SJCRH30 (cell line): ENCODE results near the gene DCPS. TPM values are rescaled to one million over a fixed set of nuclear protein-coding genes. Genes with fewer than 3 reads are reported as not detected.
"Not testable (repeated sequence)": the region's sequence is repeated elsewhere in the genome, so short reads cannot be mapped to it uniquely, and the experiment has no call there.

Source experiments
- DNase-seq, 2 experiments: peaks; one replicate each; pipeline ENCODE4 v3.0.0-alpha.2; 2015 to 2020
- H3K27ac ChIP-seq: fragments of 250-450 bp; sonication (Bioruptor Pico); 2 replicates; pipeline ENCODE4 v1.5.1; 2020; ENCODE audit warnings: mild to moderate bottlenecking, moderate library complexity
- H3K27me3 ChIP-seq: fragments of 250-450 bp; sonication (Bioruptor Pico); 2 replicates; pipeline ENCODE4 v1.5.1; 2020; ENCODE audit warnings: mild to moderate bottlenecking, moderate library complexity
- H3K36me3 ChIP-seq: fragments of 250-450 bp; sonication (Bioruptor Pico); 2 replicates; pipeline ENCODE4 v1.5.1; 2020; ENCODE audit warnings: mild to moderate bottlenecking, moderate library complexity
- H3K4me1 ChIP-seq: fragments of 250-450 bp; sonication (Bioruptor Pico); 2 replicates; pipeline ENCODE4 v1.5.1; 2020; ENCODE audit warnings: mild to moderate bottlenecking, moderate library complexity
- H3K4me3 ChIP-seq: fragments of 250-450 bp; sonication (Bioruptor Pico); 2 replicates; pipeline ENCODE4 v1.5.1; 2020; ENCODE audit warnings: mild to moderate bottlenecking, moderate library complexity
- H3K9me3 ChIP-seq: fragments of 250-450 bp; sonication (Bioruptor Pico); replicated peaks from 2 replicates; pipeline ENCODE4 v1.5.1; 2020; ENCODE audit warnings: mild to moderate bottlenecking, moderate library complexity
- total RNA-seq: library from RNA; depleted of rRNA; stranded (reverse); fragments of >200 nt; shearing (Covaris generic); gene quantifications from 2 replicates; pipeline ENCODE4 v1.2.3, GENCODE V29; 2014

Gene DCPS
- total RNA-seq, 1 experiment from 2014 or later = 21.3 TPM

DNA sequence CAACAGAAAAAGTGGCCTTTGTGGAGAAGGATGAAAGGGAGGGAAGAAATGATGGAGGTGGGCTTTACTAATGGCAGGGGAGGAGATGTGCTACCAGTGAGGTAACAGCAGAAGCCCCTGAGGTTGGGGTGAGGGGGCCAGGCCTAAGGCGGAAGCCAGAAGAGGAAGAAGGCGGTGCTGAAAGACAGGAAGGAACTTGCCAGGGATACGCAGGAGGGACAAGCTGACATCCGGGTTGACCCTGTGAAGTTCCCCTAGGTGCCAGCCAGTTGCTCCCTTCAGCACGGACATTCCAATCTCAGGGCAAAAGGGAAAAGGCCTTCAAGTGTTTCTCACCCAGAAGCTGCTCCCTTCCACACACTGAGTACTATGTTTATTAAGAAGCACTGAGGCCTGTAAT lies 23.3 kb upstream of the DCPS start:
- Histone ChIP-seq H3K36me3 (no peaks in the 10 kb centered on the region; the same call in 1 of the 2 replicates), H3K27ac (no peak overlapping the region), H3K9me3 (no peaks in the 10 kb centered on the region), H3K4me1 (no peaks in the 10 kb centered on the region), H3K4me3 (no peak overlapping the region), H3K27me3 (no peaks in the 10 kb centered on the region)
- DNase-seq = no peak

DNA sequence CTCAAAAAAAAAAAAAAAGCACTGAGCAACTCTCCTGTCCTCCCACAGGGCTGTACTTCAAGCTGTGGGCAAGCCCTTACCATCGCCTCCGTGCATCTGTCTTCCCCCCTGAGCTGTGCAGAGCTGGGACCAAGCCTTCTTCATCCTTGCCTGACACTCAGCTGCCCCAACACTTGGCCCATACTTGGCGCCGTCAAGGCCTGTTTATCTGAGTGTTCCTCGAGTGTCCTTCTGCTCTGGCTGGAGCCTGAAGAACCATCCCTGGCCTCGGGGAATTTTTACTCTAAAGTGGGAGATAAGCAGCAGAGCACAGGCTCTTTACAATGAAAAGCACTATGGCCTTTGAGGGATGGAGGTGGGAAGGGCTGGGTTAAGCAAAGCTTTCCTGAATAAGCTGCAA lies 22.6 kb upstream of the DCPS start:
- Histone ChIP-seq H3K9me3 (no peaks in the 10 kb centered on the region), H3K27me3 (no peaks in the 10 kb centered on the region), H3K27ac (no peak overlapping the region), H3K4me3 (no peak overlapping the region), H3K4me1 (no peaks in the 10 kb centered on the region), H3K36me3 (no peaks in the 10 kb centered on the region)
- no peak for DNase-seq

DNA sequence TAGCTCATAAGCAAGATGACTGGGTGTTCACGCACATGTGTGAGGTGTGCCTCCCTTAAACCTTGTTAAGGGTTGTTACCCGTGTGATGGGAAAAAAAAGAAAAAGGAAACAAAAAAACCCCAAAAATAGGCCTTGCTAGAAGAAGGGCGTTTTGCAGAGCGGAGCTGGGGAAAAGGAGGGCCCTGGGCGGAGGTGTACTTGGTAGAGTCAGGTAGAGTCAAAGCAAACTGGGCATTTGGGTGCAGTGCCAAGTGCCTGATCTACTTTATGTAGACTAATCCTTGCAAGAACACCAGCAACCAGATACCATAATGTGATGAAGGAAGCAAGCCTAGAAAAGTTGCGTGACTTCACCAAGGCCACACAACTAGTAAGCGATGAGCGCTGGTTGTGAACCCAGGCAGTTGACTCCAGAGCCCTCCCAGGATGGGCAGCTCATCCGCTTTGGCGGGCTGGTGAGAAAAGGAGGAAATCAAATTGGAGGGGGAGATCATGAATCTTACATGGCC lies 22.1 kb upstream of the DCPS start:
- Histone ChIP-seq H3K4me1 (no peaks in the 10 kb centered on the region), H3K27me3 (no peaks in the 10 kb centered on the region), H3K36me3 (no peaks in the 10 kb centered on the region), H3K27ac (no peak overlapping the region), H3K9me3 (no peaks in the 10 kb centered on the region), H3K4me3 (peak overlapping the region; percentile 77)
- no peak for DNase-seq

DNA sequence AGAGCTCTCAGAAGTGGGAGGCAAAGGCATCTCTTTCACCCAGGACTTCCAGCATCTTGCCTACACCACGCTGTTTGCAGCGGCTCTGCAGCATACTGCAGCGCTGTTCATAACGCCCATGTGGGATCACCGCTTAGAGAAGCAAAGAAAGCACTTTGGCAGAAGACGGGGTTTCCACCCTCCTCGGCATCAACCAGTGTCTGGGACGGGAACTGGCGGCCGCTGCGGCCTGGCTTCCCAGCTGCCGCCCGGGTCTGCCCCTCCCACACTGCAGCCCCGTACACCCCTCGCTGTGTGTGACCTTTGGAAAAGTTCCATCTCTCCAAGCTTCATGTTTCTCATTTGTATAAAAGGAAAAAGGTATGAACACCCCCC lies 21.5 kb upstream of the DCPS start:
- peak overlapping the region; percentile 77 for H3K4me3 ChIP-seq
- peak; percentile 35 to 54 for DNase-seq

DNA sequence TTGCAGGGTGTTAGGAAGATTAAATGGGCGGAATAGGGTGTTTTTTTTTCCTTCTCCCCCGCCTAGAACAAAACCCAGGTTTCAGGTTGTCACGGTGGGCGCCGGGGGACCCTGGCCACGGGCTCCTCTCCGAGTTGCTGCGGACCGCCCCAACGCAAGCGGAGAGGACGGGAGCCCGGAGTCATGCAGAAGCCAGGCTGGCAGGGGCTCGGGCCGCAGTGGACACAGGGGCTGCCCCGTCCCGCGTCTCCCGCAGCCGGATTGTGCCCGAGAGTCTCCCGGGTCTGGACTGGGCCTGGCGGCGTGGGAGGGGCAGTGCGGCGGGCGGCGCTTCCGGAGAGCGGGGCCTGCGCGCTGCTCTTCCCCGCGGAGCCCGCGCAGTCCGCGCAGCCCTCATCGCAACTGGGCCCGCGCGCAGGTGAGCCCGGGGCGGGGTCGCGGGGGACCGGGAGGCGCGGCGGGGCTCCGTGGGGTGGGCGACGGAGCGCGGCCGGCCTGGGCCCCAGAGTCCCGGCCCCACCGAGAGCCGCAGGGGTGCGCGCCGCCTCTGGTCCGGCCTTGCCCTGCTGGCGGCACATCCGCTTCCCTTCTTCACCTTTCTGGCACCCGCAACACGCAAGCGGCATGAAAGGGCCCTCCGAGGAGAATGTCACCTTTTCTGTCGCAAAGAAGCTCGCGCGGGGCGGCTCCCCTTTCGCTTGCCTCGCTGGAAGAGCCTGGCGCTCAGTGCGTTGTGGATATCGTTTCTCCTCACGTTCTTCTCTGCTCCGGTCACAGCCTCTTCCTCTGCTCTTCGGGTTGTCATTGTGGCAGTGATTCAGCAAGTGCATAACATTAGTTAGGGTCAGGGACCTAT lies 20.9 kb upstream of the DCPS start, which contains the start of gene TIRAP:
Gene TIRAP (plus strand): TSS at position 358 of the 856 bp plus-strand sequence. CDS start 7,802 bp downstream, outside the sequence.
- H3K27ac ChIP-seq = 0 out of 2 replicates have a peak within 1 kb of the TSS, but pooled peaks have one; percentile 29
- DNase-seq = peak; percentile 40 to 50

More for the DNA sequence above, 21.5 kb upstream of the DCPS start:
- Histone ChIP-seq H3K27me3 (no peaks in the 10 kb centered on the region), H3K9me3 (no peaks in the 10 kb centered on the region), H3K36me3 (no peaks in the 10 kb centered on the region), H3K27ac (0 out of 2 replicates have a peak overlapping the region, but pooled peaks have one; percentile 29), H3K4me1 (no peaks in the 10 kb centered on the region)

DNA sequence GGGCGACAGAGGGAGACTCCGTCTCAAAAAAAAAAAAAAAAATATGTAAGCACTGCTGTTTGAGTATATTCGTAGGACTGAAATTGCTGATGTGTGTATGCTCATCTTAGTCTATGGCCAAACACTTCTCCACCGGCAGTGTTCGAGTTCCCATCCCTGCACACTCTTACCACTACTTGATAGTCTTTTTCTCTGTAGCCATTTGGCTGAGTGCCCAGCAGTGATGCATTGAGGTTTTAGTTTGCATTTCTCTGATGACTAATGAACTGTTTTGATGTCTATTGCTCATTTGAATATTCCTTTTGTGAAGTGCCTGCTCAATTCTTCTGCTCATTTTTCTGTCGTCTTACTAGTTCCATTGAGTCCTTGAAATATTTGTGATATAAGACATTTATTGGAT lies 19.0 kb upstream of the DCPS start:
- Histone ChIP-seq H3K4me3 (no peak overlapping the region), H3K9me3 (no peaks in the 10 kb centered on the region), H3K27ac (no peak overlapping the region), H3K36me3 (no peaks in the 10 kb centered on the region), H3K27me3 (no peaks in the 10 kb centered on the region), H3K4me1 (no peaks in the 10 kb centered on the region)
- DNase-seq = peak; percentile 64 to 75

More for the DNA sequence above, 20.9 kb upstream of the DCPS start, which contains the start of gene TIRAP:
- H3K9me3 ChIP-seq = no peaks in the 10 kb centered on the region
- peak within 1 kb of the TSS; percentile 77 for H3K4me3 ChIP-seq
- H3K36me3 ChIP-seq = no peaks in the 10 kb centered on the region
- H3K27me3 ChIP-seq = no peaks in the 10 kb centered on the region
- H3K4me1 ChIP-seq = no peaks in the 10 kb centered on the region

DNA sequence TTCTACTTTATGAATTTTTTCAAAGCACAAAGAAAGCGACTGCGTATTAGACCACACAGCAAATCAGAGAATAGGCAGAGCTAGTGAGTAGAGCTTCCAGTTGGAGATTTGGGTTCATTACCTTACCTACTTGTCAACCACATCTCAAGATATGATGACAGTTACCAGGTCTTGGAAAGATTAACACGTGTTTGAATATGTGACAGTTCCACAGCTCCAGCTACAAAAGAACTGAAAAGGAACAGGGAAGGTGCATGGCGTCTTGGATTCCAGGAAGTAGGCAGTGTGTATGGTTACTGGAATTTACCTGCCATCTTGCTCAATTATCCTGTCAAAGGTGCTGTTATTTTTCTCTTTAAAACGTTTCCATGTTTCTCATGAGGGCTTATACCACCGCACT lies 15.6 kb upstream of the DCPS start:
- no peak for DNase-seq
- H3K9me3 ChIP-seq = no peaks in the 10 kb centered on the region
- no peaks in the 10 kb centered on the region for H3K4me1 ChIP-seq
- H3K27me3 ChIP-seq = no peaks in the 10 kb centered on the region
- no peaks in the 10 kb centered on the region for H3K36me3 ChIP-seq
- no peak overlapping the region for H3K27ac ChIP-seq
- no peak overlapping the region for H3K4me3 ChIP-seq

DNA sequence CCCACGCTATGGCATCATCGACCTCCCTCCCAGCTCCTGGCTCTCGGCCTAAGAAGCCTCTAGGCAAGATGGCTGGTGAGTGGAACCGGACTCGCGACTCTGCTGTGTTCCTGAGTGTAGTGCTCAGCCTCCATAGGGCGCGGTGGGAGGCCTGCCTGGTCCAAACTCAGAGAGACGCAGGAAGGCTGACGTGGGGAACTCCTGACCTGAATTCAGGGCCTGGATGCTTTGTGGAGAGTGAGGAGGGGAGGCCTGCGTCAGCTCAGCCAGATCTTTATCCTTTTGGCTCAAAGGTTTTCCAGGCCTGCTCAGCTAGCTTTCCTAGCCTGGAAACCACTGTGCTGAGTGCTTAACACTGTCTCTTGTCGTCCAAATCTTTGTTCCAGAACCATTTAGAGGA lies 13.0 kb upstream of the DCPS start:
- Histone ChIP-seq H3K4me1 (no peaks in the 10 kb centered on the region), H3K4me3 (no peak overlapping the region), H3K27ac (no peak overlapping the region), H3K27me3 (no peaks in the 10 kb centered on the region), H3K36me3 (peaks cover 3% of the 10 kb centered on the region; the same call in 1 of the 2 replicates), H3K9me3 (no peaks in the 10 kb centered on the region)
- DNase-seq = no peak

DNA sequence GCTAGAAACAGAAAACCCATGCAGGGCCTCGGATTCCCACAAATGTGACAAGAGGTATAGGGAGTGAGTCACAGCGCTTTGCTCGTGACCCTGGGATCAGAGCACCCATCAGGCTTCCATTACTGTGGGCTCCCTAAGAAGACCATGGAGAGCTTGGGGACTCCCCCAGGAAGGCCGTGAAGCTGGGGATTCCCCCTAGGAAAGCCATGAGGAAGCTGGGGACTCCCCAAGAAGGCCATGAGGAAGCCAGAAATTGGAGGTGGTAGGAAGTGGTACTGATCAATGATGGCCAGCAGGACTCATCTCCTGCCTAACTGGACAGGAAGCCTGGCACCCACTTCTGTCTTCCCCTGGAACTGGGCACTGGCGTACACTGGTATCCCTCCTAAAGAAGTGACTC lies 10.1 kb upstream of the DCPS start:
- no peak overlapping the region for H3K4me3 ChIP-seq
- peaks cover 3% of the 10 kb centered on the region; the same call in 1 of the 2 replicates for H3K36me3 ChIP-seq

DNA sequence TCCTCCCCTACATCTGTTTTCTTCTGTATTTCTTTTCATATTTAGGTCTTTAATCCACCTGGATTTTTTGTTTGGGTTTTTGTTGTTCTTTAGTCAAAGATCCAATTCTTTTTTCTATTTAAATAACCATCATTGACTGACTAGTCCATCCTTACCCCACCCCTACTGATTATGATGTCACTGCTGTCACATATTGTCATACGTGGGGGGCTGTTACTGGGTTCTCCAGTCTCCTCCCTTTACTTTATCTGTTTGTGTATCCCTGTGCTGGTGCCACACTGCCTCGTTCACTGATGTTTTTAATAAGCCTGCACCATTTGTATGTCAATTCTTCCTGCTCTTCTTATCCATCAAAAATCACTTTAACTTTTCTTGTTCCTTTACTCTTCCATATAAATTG lies 6.9 kb upstream of the DCPS start:
- H3K36me3 ChIP-seq = peaks cover 3% of the 10 kb centered on the region; the same call in 1 of the 2 replicates
- no peaks in the 10 kb centered on the region for H3K9me3 ChIP-seq
- H3K4me3 ChIP-seq = no peak overlapping the region
- no peak for DNase-seq
- H3K4me1 ChIP-seq = no peaks in the 10 kb centered on the region
- H3K27me3 ChIP-seq = no peaks in the 10 kb centered on the region
- H3K27ac ChIP-seq = no peak overlapping the region

More for the DNA sequence above, 10.1 kb upstream of the DCPS start:
- Histone ChIP-seq H3K4me1 (no peaks in the 10 kb centered on the region), H3K27me3 (no peaks in the 10 kb centered on the region), H3K27ac (no peak overlapping the region), H3K9me3 (no peaks in the 10 kb centered on the region)
- DNase-seq = no peak

DNA sequence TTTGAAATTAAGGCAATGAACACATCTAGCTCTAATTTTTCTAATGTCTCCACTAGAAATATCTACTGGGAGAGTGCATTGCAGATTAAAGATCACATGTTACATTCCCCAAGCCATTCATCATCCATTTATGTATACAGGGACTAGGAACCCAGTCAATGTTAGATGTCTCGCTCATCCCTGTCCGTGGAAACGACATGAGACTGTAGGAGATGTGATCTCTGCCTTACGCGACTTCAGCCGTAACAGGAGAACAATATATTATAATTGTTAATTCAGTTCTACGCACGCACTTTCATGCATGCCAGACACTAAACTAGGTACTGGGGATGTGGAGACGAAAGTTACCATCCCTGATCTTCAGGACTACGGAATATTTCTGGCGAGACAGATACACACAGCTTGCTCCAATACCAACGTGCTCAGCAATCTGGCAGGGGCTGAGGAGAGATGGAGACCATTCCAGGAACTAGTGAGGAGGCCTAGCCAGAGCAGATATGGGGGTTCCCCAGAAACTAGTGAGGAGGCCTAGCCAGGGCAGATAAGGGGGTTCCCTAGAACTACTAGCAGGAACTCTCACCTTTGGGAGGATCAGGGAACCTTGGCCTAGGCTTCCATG lies 706 bp downstream of the DCPS start:
- H3K27me3 ChIP-seq = no peaks in the 10 kb centered on the region
- no peaks in the 10 kb centered on the region for H3K9me3 ChIP-seq
- peak in 1 of 2 experiments; percentile 13 for DNase-seq
- peak overlapping the region; percentile 71 for H3K4me3 ChIP-seq
- peaks cover 18% of the 10 kb centered on the region for H3K4me1 ChIP-seq
- peaks cover 5% of the 10 kb centered on the region; the same call in 1 of the 2 replicates for H3K36me3 ChIP-seq
- H3K27ac ChIP-seq = peak overlapping the region; percentile 87

DNA sequence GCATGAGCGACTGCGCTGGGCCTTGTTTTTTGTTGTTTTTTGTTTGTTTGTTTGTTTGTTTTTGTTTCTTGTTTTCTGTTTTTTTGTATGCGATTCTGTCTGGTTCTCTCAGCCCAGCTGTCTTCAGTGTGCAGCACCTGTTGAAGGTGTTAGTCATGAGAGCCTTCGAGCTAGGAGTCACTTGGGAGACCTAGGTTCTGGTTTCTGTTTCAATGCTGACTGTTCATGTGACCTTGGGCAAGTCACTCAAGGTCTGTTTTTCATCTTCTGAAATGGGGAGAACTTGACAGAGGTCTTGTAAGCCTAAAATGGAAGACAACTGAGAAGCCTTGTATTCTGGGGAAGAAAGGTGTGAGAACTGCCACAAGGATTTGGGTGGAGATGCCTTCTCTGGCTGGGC lies 1.8 kb downstream of the DCPS start:
- H3K4me3 ChIP-seq = no peak overlapping the region
- H3K27me3 ChIP-seq = no peaks in the 10 kb centered on the region
- no peak for DNase-seq
- no peaks in the 10 kb centered on the region for H3K9me3 ChIP-seq
- H3K4me1 ChIP-seq = peaks cover 28% of the 10 kb centered on the region
- no peak overlapping the region for H3K27ac ChIP-seq
- peaks cover 9% of the 10 kb centered on the region; the same call in 1 of the 2 replicates for H3K36me3 ChIP-seq

DNA sequence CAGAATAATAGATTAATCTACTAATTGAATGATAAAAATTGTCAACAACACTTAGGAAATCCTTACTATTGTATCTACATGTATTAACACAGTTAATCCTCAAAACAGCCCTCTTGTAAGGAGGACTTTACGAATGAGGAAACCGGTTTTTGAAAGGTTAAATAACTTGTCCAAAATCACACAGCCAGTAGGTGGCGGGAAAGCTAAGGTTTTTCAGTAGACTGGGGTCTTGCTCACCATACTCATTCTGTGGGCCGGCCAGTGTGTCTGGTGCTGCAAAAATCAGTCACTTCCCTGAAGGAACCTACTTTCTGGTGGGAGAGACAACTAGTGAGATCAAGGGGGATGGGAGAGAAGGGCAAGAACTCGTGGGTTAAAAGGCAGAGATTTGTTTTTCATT lies 3.8 kb downstream of the DCPS start:
- H3K4me1 ChIP-seq = peaks cover 31% of the 10 kb centered on the region
- H3K4me3 ChIP-seq = no peak overlapping the region
- 0 out of 2 replicates have a peak, but pooled peaks cover 5% of the 10 kb centered on the region for H3K36me3 ChIP-seq
- no peaks in the 10 kb centered on the region for H3K9me3 ChIP-seq
- peak; percentile 79 to 84 for DNase-seq
- no peaks in the 10 kb centered on the region for H3K27me3 ChIP-seq
- H3K27ac ChIP-seq = peak overlapping the region; percentile 92

DNA sequence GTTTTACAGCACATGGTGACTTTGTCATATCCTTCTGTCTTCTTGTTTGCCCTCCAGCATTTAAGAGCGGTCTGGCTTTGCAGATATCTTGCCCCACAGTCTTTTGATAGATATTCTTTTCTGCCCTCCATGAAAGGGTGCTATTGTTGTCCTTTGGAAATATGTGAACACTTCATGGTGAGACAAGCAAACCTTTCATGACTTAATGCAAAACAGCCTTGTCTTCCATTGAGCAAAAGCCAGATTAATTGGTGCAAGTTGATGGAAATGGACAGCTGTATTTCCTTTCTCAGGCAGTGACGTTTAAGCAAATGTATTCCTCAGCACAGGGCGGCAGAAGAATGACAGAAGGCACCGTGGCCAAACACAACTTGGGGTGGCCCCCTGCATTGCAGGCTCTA lies 4.4 kb downstream of the DCPS start:
- no peak overlapping the region for H3K4me3 ChIP-seq

DNA sequence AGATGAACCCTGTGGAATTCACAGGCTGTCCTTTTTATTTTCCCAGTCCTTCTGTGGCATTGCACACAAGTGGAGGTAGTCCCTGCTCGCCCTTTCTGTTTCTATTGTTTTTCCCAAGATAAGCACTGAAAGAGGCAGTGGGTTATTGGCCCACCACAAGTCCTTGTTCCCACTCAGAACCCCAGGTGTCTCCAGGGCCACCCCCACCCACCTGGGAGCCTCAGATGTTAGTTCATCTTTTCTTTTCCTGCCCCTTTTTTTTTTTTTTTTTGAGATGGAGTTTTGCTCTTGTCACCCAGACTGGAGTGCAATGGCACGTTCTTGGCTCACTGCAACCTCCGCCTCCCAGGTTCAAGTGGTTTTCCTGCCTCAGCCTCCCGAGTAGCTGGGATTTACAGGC lies 4.9 kb downstream of the DCPS start:
- H3K36me3 ChIP-seq, H3K4me3 ChIP-seq, DNase-seq, H3K27me3 ChIP-seq, H3K9me3 ChIP-seq: not testable (repeated sequence)
- Histone ChIP-seq H3K27ac (peak overlapping the region; percentile 92), H3K4me1 (peaks cover 31% of the 10 kb centered on the region)

More for the DNA sequence above, 4.4 kb downstream of the DCPS start:
- Histone ChIP-seq H3K9me3 (no peaks in the 10 kb centered on the region), H3K27ac (peak overlapping the region; percentile 92), H3K4me1 (peaks cover 31% of the 10 kb centered on the region), H3K36me3 (0 out of 2 replicates have a peak, but pooled peaks cover 5% of the 10 kb centered on the region), H3K27me3 (no peaks in the 10 kb centered on the region)
- peak; percentile 85 to 96 for DNase-seq
